Measurements from ENCODE around the gene HMX1.

Gene HMX1

GRCh38 chr4:8900588-8900987, 28.9 kb upstream of the HMX1 start:
- no peaks in the 10 kb centered on the region for H3K36me3 Mint-ChIP-seq
- H3K27me3 Mint-ChIP-seq, result no peaks in the 10 kb centered on the region
- no peaks in the 10 kb centered on the region for H3K9me3 Mint-ChIP-seq
- no peaks in the 10 kb centered on the region for H3K4me1 Mint-ChIP-seq
- H3K4me3 Mint-ChIP-seq, result no peak overlapping the region
- no peak overlapping the region for H3K27ac Mint-ChIP-seq

GRCh38 chr4:8898419-8898818, 26.8 kb upstream of the HMX1 start:
- H3K4me3 Mint-ChIP-seq, result no peak overlapping the region
- H3K27me3 Mint-ChIP-seq, result peaks cover 8% of the 10 kb centered on the region
- no peaks in the 10 kb centered on the region for H3K9me3 Mint-ChIP-seq
- H3K4me1 Mint-ChIP-seq, result no peaks in the 10 kb centered on the region
- no peaks in the 10 kb centered on the region for H3K36me3 Mint-ChIP-seq
- no peak overlapping the region for H3K27ac Mint-ChIP-seq

GRCh38 chr4:8897251-8898167, 25.9 kb upstream of the HMX1 start:
- Mint-ChIP-seq H3K4me1 (no peaks in the 10 kb centered on the region), H3K27ac (no peak overlapping the region), H3K4me3 (no peak overlapping the region)

DNA sequence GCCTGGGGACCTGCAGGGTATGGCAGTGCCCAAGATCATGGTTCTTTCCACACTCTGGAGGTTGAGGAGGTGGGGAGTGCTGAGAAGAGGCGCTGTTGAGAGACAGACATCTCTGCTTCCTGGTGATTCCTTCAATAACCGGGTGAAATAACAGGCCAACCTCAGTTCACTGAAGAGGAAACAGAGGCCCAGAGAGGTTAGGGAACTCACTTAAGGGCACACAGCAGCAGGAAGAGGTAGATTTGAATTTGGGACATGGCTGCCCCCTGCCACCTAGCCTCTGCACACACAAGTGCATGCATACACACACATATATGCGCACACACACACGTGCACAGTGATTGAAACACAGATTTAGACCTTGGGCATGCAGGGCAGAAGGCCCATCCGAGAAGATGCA, 24.9 kb upstream of the HMX1 start:
- Mint-ChIP-seq H3K27me3 (peaks cover 8% of the 10 kb centered on the region), H3K36me3 (no peaks in the 10 kb centered on the region), H3K4me3 (no peak overlapping the region), H3K9me3 (no peaks in the 10 kb centered on the region), H3K27ac (no peak overlapping the region), H3K4me1 (no peaks in the 10 kb centered on the region)

More at GRCh38 chr4:8897251-8898167, 25.9 kb upstream of the HMX1 start:
- Mint-ChIP-seq H3K36me3 (no peaks in the 10 kb centered on the region), H3K27me3 (peaks cover 8% of the 10 kb centered on the region), H3K9me3 (no peaks in the 10 kb centered on the region)

- Mint-ChIP-seq H3K4me3 (no peak overlapping the region), H3K27me3 (peaks cover 12% of the 10 kb centered on the region), H3K27ac (no peak overlapping the region), H3K36me3 (no peaks in the 10 kb centered on the region), H3K4me1 (no peaks in the 10 kb centered on the region), H3K9me3 (no peaks in the 10 kb centered on the region)
Observed at GRCh38 chr4:8896071-8896470, 24.4 kb upstream of the HMX1 start.

DNA sequence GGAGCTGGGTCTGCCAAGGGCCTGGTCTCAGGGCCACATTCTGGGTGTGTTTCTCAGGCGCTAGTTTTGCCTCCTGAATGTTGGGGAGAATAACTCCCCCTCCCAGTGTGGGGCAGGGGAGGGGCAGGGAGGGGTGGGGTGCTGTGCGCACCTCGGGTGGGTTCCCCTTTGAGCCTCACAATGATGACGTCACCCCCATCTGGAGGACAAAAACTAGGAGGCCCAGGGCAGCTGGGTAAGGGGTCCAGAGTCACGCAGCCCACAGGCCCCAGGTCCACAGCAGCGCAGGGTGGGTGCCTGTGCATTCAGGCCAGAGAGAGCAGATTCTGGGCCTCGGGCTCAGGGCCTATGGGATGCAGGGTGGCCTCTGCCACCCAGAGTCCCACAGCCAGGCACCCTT, 23.7 kb upstream of the HMX1 start:
- Mint-ChIP-seq H3K27me3 (peaks cover 12% of the 10 kb centered on the region), H3K4me3 (no peak overlapping the region), H3K4me1 (no peaks in the 10 kb centered on the region), H3K27ac (no peak overlapping the region), H3K9me3 (no peaks in the 10 kb centered on the region), H3K36me3 (no peaks in the 10 kb centered on the region)

- H3K27me3 Mint-ChIP-seq, result peaks cover 12% of the 10 kb centered on the region
Observed at GRCh38 chr4:8894424-8894816, 22.8 kb upstream of the HMX1 start.

DNA sequence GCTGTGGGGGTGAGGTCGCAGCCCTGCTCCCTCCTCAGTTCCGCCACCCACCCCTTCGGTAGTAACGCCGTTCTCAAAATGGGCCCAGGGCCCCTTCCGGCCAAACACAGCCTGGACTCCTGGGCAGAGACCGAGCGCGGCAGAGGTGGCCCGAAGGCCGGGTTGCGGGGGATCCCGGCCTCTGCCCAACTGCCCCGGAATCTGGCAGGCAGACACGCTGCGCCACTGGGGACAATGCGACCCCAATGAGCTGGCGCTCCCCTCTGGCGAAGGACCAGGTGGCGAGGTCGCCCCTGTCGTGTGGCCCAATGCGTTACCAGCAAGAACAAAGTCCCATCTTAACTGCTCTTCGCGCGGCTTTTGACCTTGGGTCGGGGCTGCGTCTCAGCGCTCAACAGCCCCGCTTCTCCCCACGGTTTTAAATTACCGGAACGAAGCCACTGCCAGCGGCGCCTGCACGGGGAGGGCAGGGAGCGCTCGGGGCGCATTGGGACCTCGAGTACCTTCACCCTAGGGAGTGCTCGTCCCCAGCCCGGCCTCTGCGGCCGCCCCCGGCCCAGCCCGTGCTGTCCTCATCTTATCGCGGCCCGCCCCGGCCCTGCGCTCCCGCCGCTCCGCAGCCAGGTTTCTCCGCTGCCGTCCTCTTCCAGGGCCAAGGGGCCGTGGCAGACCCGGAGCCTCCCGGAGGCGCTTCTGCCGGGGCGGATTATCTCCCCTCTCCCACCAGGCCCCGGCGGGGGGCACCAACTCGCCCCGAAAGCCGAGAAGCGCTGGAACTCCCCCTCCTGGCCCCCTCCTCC, 22.2 kb upstream of the HMX1 start:
- H3K27me3 Mint-ChIP-seq, result peaks cover 16% of the 10 kb centered on the region
- H3K9me3 Mint-ChIP-seq, result no peaks in the 10 kb centered on the region
- no peak overlapping the region for H3K27ac Mint-ChIP-seq
- no peak overlapping the region for H3K4me3 Mint-ChIP-seq
- no peaks in the 10 kb centered on the region for H3K4me1 Mint-ChIP-seq
- no peaks in the 10 kb centered on the region for H3K36me3 Mint-ChIP-seq

More at GRCh38 chr4:8894424-8894816, 22.8 kb upstream of the HMX1 start:
- Mint-ChIP-seq H3K4me1 (no peaks in the 10 kb centered on the region), H3K9me3 (no peaks in the 10 kb centered on the region), H3K27ac (no peak overlapping the region), H3K36me3 (no peaks in the 10 kb centered on the region), H3K4me3 (no peak overlapping the region)

DNA sequence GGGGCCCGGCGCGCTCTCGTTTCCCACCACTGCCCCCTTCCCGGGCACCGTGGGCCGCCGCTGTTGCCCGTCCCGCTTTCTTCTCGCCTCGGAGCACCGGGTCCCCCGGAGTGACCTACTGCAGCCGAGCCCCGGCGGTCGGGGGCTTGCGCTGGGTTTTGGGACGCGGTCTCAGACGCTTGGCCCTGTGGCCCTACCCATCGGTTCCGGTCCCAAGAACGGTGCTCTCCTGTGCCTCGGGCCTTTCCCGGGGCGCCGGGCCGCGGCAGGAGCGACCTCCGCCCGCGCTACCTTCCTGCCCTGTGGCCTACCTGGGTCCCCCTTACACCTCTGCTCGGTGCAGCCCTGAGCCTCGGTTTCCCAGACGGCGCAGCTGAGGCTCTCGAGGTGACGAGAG, 21.6 kb upstream of the HMX1 start:
- Mint-ChIP-seq H3K4me1 (no peaks in the 10 kb centered on the region), H3K27me3 (peaks cover 19% of the 10 kb centered on the region), H3K4me3 (no peak overlapping the region), H3K27ac (no peak overlapping the region), H3K9me3 (no peaks in the 10 kb centered on the region), H3K36me3 (no peaks in the 10 kb centered on the region)

DNA sequence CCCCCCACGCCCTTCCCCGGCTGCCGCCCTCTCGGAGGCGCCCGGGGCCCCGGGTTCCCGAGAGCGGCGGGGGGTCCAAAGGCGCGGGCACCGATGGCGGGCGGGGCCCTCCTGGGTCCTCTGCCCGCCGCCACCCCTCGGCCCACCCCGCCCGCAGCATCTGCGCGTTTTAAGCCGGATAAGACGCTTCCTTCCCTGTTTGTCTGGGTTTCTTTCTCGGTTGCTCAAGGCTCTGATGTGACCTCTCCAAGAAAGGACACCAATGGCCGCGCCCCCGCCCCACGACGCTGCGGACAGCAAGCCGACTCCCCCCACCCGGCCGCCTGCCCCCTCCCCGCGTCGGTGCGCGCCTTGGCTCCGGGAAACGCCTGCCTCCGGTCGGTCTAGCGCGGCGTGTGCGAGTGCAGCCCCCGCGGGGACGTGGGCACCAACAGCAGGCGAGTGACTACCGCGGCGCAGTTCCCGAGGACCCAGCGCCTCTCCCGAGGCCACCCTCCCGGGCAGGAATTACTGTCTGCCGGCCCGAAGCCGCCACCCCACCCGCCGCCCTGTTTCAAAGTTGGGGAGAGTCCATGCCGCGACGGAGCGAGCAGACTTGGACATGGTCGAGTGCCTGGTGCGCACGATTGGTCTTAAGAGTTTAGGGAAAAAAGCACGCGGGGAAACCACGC, 21.1 kb upstream of the HMX1 start:
- Mint-ChIP-seq H3K9me3 (no peaks in the 10 kb centered on the region), H3K4me3 (no peak overlapping the region), H3K27ac (no peak overlapping the region), H3K36me3 (no peaks in the 10 kb centered on the region), H3K4me1 (no peaks in the 10 kb centered on the region), H3K27me3 (peaks cover 21% of the 10 kb centered on the region)

DNA sequence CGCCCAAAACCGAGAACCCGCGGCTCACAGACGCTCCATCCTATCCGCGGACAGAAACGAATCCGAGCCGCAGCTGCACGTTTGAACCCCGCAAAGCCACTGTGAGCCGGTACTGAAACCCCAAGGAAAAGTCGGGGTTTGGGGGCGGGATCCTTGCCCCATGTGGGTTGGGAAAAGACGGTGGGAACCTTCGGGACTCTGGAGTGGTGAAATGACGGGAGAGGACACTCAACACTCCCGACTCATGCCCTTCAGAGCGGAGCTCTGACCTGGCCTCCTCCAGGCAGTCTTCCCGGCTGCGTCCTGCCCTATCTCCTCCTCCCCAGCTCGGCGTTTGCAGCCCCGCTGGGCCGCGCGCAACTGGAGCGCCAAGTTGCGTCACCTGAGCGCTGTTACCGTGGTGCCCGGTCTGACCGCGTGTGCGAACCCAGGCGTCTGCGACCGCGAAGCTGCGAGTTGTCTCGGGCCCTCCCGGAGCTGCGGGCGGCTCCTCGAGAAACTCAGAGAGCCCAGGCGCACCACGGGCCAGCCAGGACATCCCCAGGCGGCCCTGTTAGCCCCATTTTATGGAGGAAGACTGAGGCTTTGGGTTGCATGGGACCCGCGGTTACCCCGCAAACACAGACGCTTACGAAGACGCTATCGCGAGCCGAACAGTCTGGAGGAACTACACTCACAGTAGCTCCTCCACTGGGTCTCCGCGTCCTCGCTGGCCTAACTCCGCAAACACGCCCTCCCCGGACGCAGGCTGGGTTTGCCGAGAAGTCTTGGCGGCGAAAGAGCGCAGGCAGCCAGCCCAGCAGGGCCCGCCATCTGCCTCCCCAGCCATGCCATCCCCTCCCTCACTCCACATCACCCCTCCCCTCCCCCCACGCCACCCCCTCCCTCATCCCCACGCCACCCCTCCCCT, 20.3 kb upstream of the HMX1 start:
- Mint-ChIP-seq H3K9me3 (no peaks in the 10 kb centered on the region), H3K27ac (no peak overlapping the region), H3K36me3 (no peaks in the 10 kb centered on the region), H3K27me3 (peaks cover 26% of the 10 kb centered on the region), H3K4me3 (no peak overlapping the region), H3K4me1 (no peaks in the 10 kb centered on the region)

DNA sequence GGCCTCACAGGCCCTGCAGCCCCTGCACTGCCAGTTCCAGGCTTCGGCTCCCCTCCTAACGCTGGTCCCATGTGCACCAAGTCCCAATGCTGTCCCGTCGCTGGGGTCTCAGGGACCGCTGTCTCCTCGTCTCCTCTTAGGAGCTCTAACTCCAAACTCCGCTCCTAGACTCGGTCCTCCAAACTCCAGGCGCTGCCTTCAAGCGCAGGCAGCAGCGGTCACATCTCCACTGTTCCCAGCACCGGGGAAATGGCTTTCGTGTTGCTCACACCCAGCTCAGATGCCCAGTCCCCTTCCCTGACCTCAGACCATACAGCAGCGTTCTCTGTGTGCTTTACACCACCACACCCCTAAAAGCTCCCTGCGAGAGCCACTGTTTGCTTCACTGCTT, 19.6 kb upstream of the HMX1 start:
- no peaks in the 10 kb centered on the region for H3K36me3 Mint-ChIP-seq
- no peak overlapping the region for H3K4me3 Mint-ChIP-seq
- H3K9me3 Mint-ChIP-seq, result no peaks in the 10 kb centered on the region
- no peaks in the 10 kb centered on the region for H3K4me1 Mint-ChIP-seq
- no peak overlapping the region for H3K27ac Mint-ChIP-seq
- peaks cover 27% of the 10 kb centered on the region for H3K27me3 Mint-ChIP-seq

- Mint-ChIP-seq H3K27ac (no peak overlapping the region), H3K27me3 (peaks cover 24% of the 10 kb centered on the region), H3K4me1 (no peaks in the 10 kb centered on the region), H3K9me3 (no peaks in the 10 kb centered on the region), H3K4me3 (no peak overlapping the region), H3K36me3 (no peaks in the 10 kb centered on the region)
Observed at GRCh38 chr4:8888856-8889255, 17.2 kb upstream of the HMX1 start.

GRCh38 chr4:8886612-8887406, 15.2 kb upstream of the HMX1 start:
- Mint-ChIP-seq H3K36me3 (no peaks in the 10 kb centered on the region), H3K4me3 (no peak overlapping the region), H3K27me3 (peaks cover 22% of the 10 kb centered on the region), H3K27ac (peak overlapping the region; percentile 1), H3K4me1 (no peaks in the 10 kb centered on the region), H3K9me3 (no peaks in the 10 kb centered on the region)

Data from activated naive CD4-positive, alpha-beta T cell treated with anti-CD3 and anti-CD28 coated beads, Interleukin-2, amount 50 U/mL, for 24 hours (primary cell).